A673 (cell line): ENCODE results near the gene SH2B2. TPM values are rescaled to one million over a fixed set of nuclear protein-coding genes. Genes with fewer than 3 reads are reported as not detected.

Experiments
- BruUV-seq: library from RNA; stranded (reverse); fragments of 400-500 nt; replicated peaks from 2 replicates; lab custom pipeline; 2021; lab: Mats Ljungman, UMichigan
- CTCF ChIA-PET: fragments of 300-600 bp; sonication (Branson Sonifier 250); formaldehyde crosslinking; loops from one replicate; lab custom pipeline; 2022; ENCODE audit warnings: antibody characterized with exemption; lab: Charles Lee
- POLR2A ChIA-PET: fragments of 300-600 bp; sonication (Branson Sonifier 250); formaldehyde crosslinking; loops from one replicate; lab custom pipeline; 2022; ENCODE audit warnings: antibody characterized with exemption; ENCODE audit not compliant: low non-redundant PET; lab: Charles Lee
- DNase-seq: peaks from one replicate; pipeline ENCODE4 v3.0.0-alpha.2; 2015; ENCODE audit warnings: low spot score
- H3K27ac ChIP-seq: fragments of 200-600 bp; sonication (generic); 2 replicates; pipeline ENCODE4 v1.5.1; 2016; ENCODE audit warnings: mixed run types, low read depth, mild to moderate bottlenecking, mixed read lengths, antibody characterized with exemption, low read length; ENCODE audit not compliant: poor library complexity, severe bottlenecking
- H3K27me3 ChIP-seq: fragments of 200-600 bp; sonication (generic); replicated peaks from 2 replicates; pipeline ENCODE4 v1.6.1; 2017; ENCODE audit warnings: mixed run types, low read depth, mild to moderate bottlenecking, mixed read lengths, antibody characterized with exemption, low read length; ENCODE audit not compliant: insufficient read depth, poor library complexity
- H3K36me3 ChIP-seq: fragments of 200-600 bp; sonication (generic); 2 replicates; pipeline ENCODE4 v1.6.1; 2016; ENCODE audit warnings: mixed run types, mild to moderate bottlenecking, mixed read lengths, antibody characterized with exemption, low read length; ENCODE audit not compliant: insufficient read depth, poor library complexity, severe bottlenecking
- H3K4me1 ChIP-seq: fragments of 200-600 bp; sonication (generic); 2 replicates; pipeline ENCODE4 v1.6.1; 2017; ENCODE audit warnings: mixed run types, mild to moderate bottlenecking, mixed read lengths, antibody characterized with exemption, low read length; ENCODE audit not compliant: insufficient read depth, poor library complexity, severe bottlenecking
- H3K4me3 ChIP-seq: fragments of 200-600 bp; sonication (generic); 2 replicates; pipeline ENCODE4 v1.5.1; 2016; ENCODE audit warnings: low read depth, mixed run types, mild to moderate bottlenecking, mixed read lengths, low read length; ENCODE audit not compliant: poor library complexity, severe bottlenecking
- H3K9me3 ChIP-seq: fragments of 200-600 bp; sonication (generic); 2 replicates; pipeline ENCODE4 v1.6.1; 2016; ENCODE audit warnings: mixed run types, low read depth, mild to moderate bottlenecking, mixed read lengths, antibody characterized with exemption, low read length; ENCODE audit not compliant: poor library complexity, severe bottlenecking
- EZH2 ChIP-seq: fragments of 200-600 bp; sonication (generic); IDR thresholded peaks from 2 replicates; pipeline ENCODE4 v1.6.1; 2017; ENCODE audit warnings: borderline replicate concordance, low read depth, mild to moderate bottlenecking, mixed read lengths, antibody characterized with exemption, low read length; ENCODE audit not compliant: poor library complexity, severe bottlenecking
- intact Hi-C: fragments of 100-400 bp; cut with micrococcal nuclease; formaldehyde crosslinking; loops from one replicate; pipeline ENCODE4 v1.10.0; 2022; ENCODE audit not compliant: unreplicated experiment
- total RNA-seq: library from RNA; stranded (reverse); gene quantifications from 2 replicates; pipeline ENCODE4 v1.2.3, GENCODE V29; 2021
- TF ChIP-seq, protein P1 (sequence below): fragments of 300-800, 200-600 bp; sonication (generic); conservative IDR thresholded peaks from 2 replicates; pipeline ENCODE4 v1.5.1; 2017; ENCODE audit warnings: low read depth, mild to moderate bottlenecking, antibody characterized with exemption, low read length, moderate library complexity, mixed read lengths

Gene SH2B2
- total RNA-seq, 1 experiment from 2014 or later: 8.6 TPM

DNA sequence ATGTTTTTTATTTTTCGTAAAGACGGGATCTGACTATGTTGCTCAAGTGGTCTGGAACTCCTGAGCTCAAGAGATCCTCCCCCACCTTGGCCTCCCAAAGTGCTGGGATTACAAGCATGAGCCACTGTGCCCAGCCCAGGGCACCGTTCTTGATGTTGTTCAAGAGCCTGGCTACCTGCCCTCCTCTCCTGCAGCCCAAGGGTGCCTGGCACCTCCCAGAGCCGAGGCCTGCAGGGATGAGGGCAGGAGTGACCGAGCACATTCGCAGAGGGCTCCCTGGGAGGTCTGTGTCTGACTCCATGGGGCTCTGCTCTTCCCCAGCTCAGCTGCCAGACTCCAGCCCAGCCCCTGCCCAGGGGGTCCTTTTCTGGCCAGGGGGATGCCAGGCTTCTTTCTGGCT, 15.4 kb downstream of the SH2B2 start:
- intact Hi-C loops: no loop called here
- no peaks in the 10 kb centered on the region for H3K27me3 ChIP-seq
- CTCF ChIA-PET: no interaction called here
- no peak for DNase-seq
- H3K27ac ChIP-seq: no peak overlapping the region
- POLR2A ChIA-PET: no interaction called here
- no TSS peak for BruUV-seq
- no peak overlapping the region for H3K4me3 ChIP-seq
- H3K9me3 ChIP-seq: no peaks in the 10 kb centered on the region
- H3K4me1 ChIP-seq: no peaks in the 10 kb centered on the region
- H3K36me3 ChIP-seq: no peaks in the 10 kb centered on the region
- TF ChIP-seq EZH2: no peak
- TF ChIP-seq, protein P1, sequence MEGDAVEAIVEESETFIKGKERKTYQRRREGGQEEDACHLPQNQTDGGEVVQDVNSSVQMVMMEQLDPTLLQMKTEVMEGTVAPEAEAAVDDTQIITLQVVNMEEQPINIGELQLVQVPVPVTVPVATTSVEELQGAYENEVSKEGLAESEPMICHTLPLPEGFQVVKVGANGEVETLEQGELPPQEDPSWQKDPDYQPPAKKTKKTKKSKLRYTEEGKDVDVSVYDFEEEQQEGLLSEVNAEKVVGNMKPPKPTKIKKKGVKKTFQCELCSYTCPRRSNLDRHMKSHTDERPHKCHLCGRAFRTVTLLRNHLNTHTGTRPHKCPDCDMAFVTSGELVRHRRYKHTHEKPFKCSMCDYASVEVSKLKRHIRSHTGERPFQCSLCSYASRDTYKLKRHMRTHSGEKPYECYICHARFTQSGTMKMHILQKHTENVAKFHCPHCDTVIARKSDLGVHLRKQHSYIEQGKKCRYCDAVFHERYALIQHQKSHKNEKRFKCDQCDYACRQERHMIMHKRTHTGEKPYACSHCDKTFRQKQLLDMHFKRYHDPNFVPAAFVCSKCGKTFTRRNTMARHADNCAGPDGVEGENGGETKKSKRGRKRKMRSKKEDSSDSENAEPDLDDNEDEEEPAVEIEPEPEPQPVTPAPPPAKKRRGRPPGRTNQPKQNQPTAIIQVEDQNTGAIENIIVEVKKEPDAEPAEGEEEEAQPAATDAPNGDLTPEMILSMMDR: no peak

DNA sequence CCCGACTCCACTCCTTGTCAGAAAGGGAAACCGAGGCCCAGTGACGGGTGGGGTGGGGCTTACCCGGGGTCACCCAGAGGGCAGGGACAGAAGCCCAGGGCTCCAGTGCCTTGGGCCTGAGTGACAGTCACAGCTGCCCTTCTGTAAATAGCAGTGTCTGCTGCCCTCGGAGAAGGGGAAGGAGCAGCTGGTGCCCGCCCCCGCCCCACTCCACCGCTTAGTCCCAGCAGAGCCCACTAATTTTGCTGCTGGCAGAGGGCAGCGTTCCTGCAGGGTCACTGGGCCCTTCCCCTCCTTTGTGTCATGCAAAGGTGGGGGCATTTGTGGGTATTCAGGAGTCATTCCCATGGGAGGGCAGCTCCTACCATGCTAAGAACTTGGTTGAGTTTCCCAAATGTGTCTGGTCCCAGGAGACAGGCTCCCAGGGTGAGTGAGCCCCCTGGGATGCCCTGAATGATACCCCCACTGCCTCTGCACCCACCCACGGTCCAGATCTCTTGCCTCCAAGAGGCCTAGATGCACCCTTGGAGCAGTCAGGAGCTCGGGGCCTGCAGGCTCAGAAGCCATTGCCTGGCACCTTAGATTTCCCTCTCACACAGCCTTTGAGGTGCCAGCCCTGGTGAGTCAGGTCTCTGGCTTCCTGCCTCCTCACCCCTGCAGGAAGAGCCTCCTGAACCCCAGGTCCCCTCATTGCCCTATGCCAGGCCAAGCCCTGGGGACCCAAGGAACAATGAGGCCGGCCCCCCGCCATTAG, 17.2 kb downstream of the SH2B2 start:
- TF ChIP-seq, protein P1: no peak
- no peak for TF ChIP-seq EZH2
- Histone ChIP-seq H3K4me3 (no peak overlapping the region), H3K36me3 (no peaks in the 10 kb centered on the region), H3K9me3 (no peaks in the 10 kb centered on the region), H3K27ac (no peak overlapping the region), H3K4me1 (no peaks in the 10 kb centered on the region), H3K27me3 (no peaks in the 10 kb centered on the region)
- ChIA-PET POLR2A (no interaction called here), CTCF (no interaction called here)
- BruUV-seq: no TSS peak
- intact Hi-C loops: no loop called here
- no peak for DNase-seq

DNA sequence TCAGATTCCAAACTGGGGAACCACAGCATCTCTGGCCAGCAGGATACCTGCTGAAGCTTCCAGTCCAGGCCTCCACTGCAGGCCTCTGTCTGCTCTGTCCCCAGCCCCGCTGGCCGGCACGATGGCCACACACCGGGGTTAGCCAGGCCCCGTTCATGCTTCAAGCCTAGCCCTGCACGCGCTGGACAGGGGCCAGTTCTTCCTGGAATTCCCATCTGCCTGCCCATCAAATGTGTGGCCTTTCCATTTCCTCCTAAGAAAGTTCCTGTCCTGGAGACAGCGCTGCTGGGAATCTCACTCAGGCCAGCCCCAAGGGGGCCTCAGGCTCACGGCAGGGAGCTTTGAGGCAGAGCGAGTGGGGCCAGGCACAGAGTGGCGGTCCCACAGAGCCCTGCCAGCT, 18.0 kb downstream of the SH2B2 start:
- Histone ChIP-seq H3K4me1 (no peaks in the 10 kb centered on the region), H3K4me3 (no peak overlapping the region), H3K9me3 (no peaks in the 10 kb centered on the region), H3K27me3 (no peaks in the 10 kb centered on the region), H3K36me3 (no peaks in the 10 kb centered on the region), H3K27ac (no peak overlapping the region)
- ChIA-PET CTCF (no interaction called here), POLR2A (no interaction called here)
- TF ChIP-seq EZH2: no peak
- TF ChIP-seq, protein P1: no peak
- no TSS peak for BruUV-seq
- intact Hi-C loops: no loop called here
- no peak for DNase-seq
